Panc1 (cell line): Measurements from ENCODE around the gene NPTXR. TPM values are rescaled to one million over a fixed set of nuclear protein-coding genes. Genes with fewer than 3 reads are reported as not detected.

Experiments
- ATAC-seq: fragments of 200-7000 bp; cut with Tn5 transposase; 2 replicates; pipeline ENCODE4 v1.9.1; 2020; ENCODE audit warnings: mild to moderate bottlenecking, moderate library complexity
- BruUV-seq: library from RNA; stranded (reverse); fragments of 400-500 nt; replicated peaks from 2 replicates; lab custom pipeline; 2021; lab: Mats Ljungman, UMichigan
- CTCF ChIA-PET: fragments of 300-600 bp; sonication (Branson Sonifier 250); formaldehyde crosslinking; loops from one replicate; lab custom pipeline; 2022; ENCODE audit warnings: antibody characterized with exemption; lab: Charles Lee
- POLR2A ChIA-PET: fragments of 300-600 bp; sonication (Branson Sonifier 250); formaldehyde crosslinking; loops from one replicate; lab custom pipeline; 2022; ENCODE audit warnings: antibody characterized with exemption; lab: Charles Lee
- DNase-seq: peaks from one replicate; pipeline ENCODE4 v3.0.0-alpha.2; 2010; ENCODE audit warnings: low read depth, low spot score
- H3K27ac ChIP-seq: 2 replicates; pipeline ENCODE4 v1.5.1; 2011; ENCODE audit warnings: mild to moderate bottlenecking, low read length, inconsistent platforms
- H3K27me3 ChIP-seq: fragments of 200-500 bp; sonication (Bioruptor generic); 2 replicates; pipeline ENCODE4 v1.6.0; 2014; ENCODE audit warnings: low read length, inconsistent platforms; ENCODE audit not compliant: control insufficient read depth, insufficient read depth
- H3K36me3 ChIP-seq: fragments of 200-500 bp; sonication (Bioruptor generic); 2 replicates; pipeline ENCODE4 v1.5.1; 2014; ENCODE audit warnings: inconsistent platforms, mild to moderate bottlenecking, low read length, moderate library complexity; ENCODE audit not compliant: control insufficient read depth, insufficient read depth
- H3K4me1 ChIP-seq: 2 replicates; pipeline ENCODE4 v1.5.1; 2011; ENCODE audit warnings: inconsistent platforms, mild to moderate bottlenecking, low read length, moderate library complexity; ENCODE audit not compliant: control insufficient read depth, insufficient read depth
- H3K4me3 ChIP-seq, 2 experiments: 2 replicates each; pipeline ENCODE4 v1.5.1; 2011 to 2012; ENCODE audit warnings: low read depth in 2 of 2, low read length in 2 of 2, mild to moderate bottlenecking in 2 of 2, inconsistent platforms in 1 of 2, moderate library complexity in 1 of 2
- H3K9me3 ChIP-seq: fragments of 200-500 bp; sonication (Bioruptor generic); 2 replicates; pipeline ENCODE4 v1.5.1; 2014; ENCODE audit warnings: low read depth, mild to moderate bottlenecking, inconsistent platforms, low read length, moderate library complexity; ENCODE audit not compliant: control insufficient read depth, insufficient read depth
- CTCF ChIP-seq: fragments of 450-650 bp; IDR thresholded peaks from 2 replicates; pipeline ENCODE4 v1.5.1; 2017; ENCODE audit warnings: mild to moderate bottlenecking
- POLR2AphosphoS5 ChIP-seq: IDR thresholded peaks from 2 replicates; pipeline ENCODE4 v1.6.1; 2012; ENCODE audit warnings: mild to moderate bottlenecking, low read depth, low read length, moderate library complexity
- REST ChIP-seq, 2 experiments: IDR thresholded peaks; 2 replicates each; pipeline ENCODE4 v1.6.1; 2011 to 2012; ENCODE audit warnings: low read depth in 2 of 2, control low read depth in 1 of 2, low read length in 1 of 2, mild to moderate bottlenecking in 1 of 2, moderate library complexity in 1 of 2; ENCODE audit not compliant: insufficient read depth in 1 of 2
- SIN3A ChIP-seq: IDR thresholded peaks from 2 replicates; pipeline ENCODE4 v1.6.1; 2012; ENCODE audit warnings: low read depth, mild to moderate bottlenecking, low read length, moderate library complexity, borderline replicate concordance; ENCODE audit not compliant: insufficient read depth
- TCF7L2 ChIP-seq: IDR thresholded peaks from 2 replicates; pipeline ENCODE4 v1.6.1; 2011; ENCODE audit warnings: mild to moderate bottlenecking, low read depth, low read length, inconsistent platforms
- in situ Hi-C: cut with HindIII; loops from 2 replicates; pipeline ENCODE4 v1.10.0; 2016; ENCODE audit warnings: low sequenced_read_pairs, low pct_unique_long_range_greater_than_20kb
- intact Hi-C: fragments of 100-400 bp; cut with micrococcal nuclease; formaldehyde crosslinking; loops from one replicate; pipeline ENCODE4 v1.10.0; 2022; ENCODE audit not compliant: unreplicated experiment
- total RNA-seq: library from RNA; stranded (reverse); gene quantifications from one replicate; pipeline ENCODE4 v1.2.1, GENCODE V29; 2021; ENCODE audit not compliant: unreplicated experiment

Gene NPTXR
- total RNA-seq, 1 experiment from 2014 or later, result 32.6 TPM

DNA sequence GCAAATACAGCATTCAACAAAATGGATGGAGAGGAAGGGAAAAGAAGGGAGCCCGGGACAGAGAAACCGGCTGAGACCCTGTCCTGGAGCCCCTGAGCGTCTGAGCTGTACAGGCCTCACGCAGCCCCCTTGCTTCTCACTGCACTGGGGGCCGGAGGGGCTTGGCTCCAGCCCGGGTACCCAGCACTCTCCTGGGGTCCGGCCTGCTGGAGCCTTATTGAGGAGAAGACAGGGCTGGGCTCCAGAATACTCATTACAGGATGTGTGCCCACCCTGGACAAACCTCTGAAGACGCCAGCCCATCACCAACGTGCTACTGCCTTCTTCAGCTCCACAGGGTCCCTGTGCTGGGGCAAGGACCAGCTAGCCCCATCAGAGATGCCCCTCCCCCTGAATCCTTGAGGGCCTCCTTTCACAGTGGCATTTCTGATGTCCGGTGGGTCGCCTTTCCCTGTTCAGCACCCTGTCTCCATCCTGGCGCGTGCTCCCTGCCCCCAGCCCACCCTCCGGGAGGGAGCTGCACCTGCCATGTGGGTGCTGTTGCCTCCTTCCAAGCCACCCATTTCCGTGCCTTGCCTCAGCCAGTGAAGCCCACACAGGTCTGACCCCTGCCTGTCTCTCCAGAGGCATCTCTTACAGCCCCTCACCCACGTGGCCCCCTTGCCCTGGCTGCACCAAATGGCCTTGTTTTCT lies 73.4 kb downstream of the NPTXR start:
- POLR2A ChIA-PET, result no interaction called here
- CTCF ChIA-PET, result no interaction called here
- ATAC-seq (no peak), DNase-seq (no peak)
- no peak overlapping the region for H3K27ac ChIP-seq
- H3K9me3 ChIP-seq, result no peaks in the 10 kb centered on the region
- no peak overlapping the region for H3K4me3 ChIP-seq
- BruUV-seq, result no TSS peak
- in situ Hi-C loops (no loop called here), intact Hi-C loops (no loop called here)
- no peaks in the 10 kb centered on the region for H3K27me3 ChIP-seq
- no peaks in the 10 kb centered on the region for H3K4me1 ChIP-seq
- no peaks in the 10 kb centered on the region for H3K36me3 ChIP-seq
- TF ChIP-seq CTCF (no peak), POLR2AphosphoS5 (no peak), SIN3A (no peak), REST (IDR thresholded peaks at IDR 0.05; ENCODE audit: insufficient read depth in 1 of 2, low read depth in 2 of 2, low read length in 1 of 2) (no peak), TCF7L2 (no peak)

Other genes with a start within 250 kb of the NPTXR start
- 2.4 TPM for gene FAM227A, start 187.6 kb downstream of the NPTXR start, total RNA-seq
- 20.4 TPM for gene CBY1, start 187.4 kb downstream of the NPTXR start, total RNA-seq
- gene TOMM22, start 162.1 kb downstream of the NPTXR start, total RNA-seq, result 111 TPM
- gene JOSD1, start 143.1 kb downstream of the NPTXR start, total RNA-seq, result 35.1 TPM
- 25.5 TPM for gene GTPBP1, start 138.1 kb downstream of the NPTXR start, total RNA-seq
- gene SUN2, start 88.0 kb downstream of the NPTXR start, total RNA-seq, result 45.1 TPM
- 10.5 TPM for gene DNAL4, start 49.9 kb downstream of the NPTXR start, total RNA-seq
- 98.4 TPM for gene CBX6, start 28.2 kb upstream of the NPTXR start, total RNA-seq
- gene APOBEC3A, start 113.6 kb upstream of the NPTXR start, total RNA-seq, result not detected
- 15.6 TPM for gene APOBEC3B, start 138.3 kb upstream of the NPTXR start, total RNA-seq
- gene APOBEC3C, start 170.2 kb upstream of the NPTXR start, total RNA-seq, result 12.7 TPM
- gene APOBEC3D, start 177.1 kb upstream of the NPTXR start, total RNA-seq, result 3.3 TPM
- gene APOBEC3F, start 196.8 kb upstream of the NPTXR start, total RNA-seq, result 7.7 TPM
- 4.8 TPM for gene APOBEC3G, start 233.2 kb upstream of the NPTXR start, total RNA-seq